ENCODE measurements around the gene ITGBL1.
A peak's percentile ranks its signal among the peaks of the same experiment; 100 is the strongest.

The ITGBL1 gene

DNA sequence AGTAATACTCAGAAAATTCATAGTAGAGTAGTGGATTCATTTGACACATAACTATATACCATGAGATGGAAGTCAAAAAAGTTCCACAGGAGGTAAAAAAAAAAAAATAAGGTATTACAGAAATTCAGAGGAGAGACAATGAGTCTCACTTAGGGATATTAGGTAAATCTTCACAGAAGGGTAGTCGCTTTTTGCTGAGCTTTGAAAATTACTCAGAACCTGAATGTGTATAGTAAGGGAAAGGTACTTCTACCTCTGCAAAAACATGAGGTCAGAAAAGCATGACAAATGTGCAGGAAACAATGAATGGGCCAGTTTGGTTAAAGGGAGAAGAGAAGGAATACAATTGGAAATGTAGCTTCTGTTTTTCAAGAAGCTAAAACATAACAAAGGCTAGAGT is 250.6 kb downstream of the ITGBL1 start:
- Histone ChIP-seq H3K27me3 (ENCODE audit: control insufficient read depth, insufficient read depth, low read length) (no peaks in the 10 kb centered on the region), H3K4me3 (ENCODE audit: low read depth, low read length) (no peak overlapping the region), H3K36me3 (ENCODE audit: control insufficient read depth, insufficient read depth, low read length) (no peaks in the 10 kb centered on the region), H3K9me3 (ENCODE audit: control insufficient read depth, insufficient read depth, low read length) (no peaks in the 10 kb centered on the region), H3K27ac (ENCODE audit: low read depth, low read length) (no peak overlapping the region), H3K9ac (ENCODE audit: low read depth, low read length) (no peak overlapping the region), H3K4me1 (ENCODE audit: control insufficient read depth, insufficient read depth, low read length) (0 out of 2 replicates have a peak, but pooled peaks cover 3% of the 10 kb centered on the region)

DNA sequence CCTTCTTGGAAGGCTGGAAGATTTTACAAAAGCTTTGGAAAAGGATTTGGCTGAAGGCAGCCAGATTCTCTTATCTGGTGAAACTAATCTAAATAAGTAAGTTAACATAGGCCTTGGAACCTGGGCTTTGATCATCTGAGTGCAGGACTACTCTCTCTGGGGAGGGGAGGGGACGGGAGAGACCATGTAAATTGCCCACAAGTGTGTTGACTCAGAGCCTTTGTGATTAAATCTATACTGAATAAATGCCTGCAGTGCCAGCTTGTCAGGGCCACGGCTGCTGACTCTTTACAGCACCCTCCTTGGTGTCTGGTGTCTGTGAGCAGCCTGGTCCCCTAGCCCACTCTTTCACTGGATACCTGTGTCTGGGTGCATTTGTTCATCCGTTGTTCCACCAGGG is 251.4 kb downstream of the ITGBL1 start:
- Histone ChIP-seq H3K4me3 (ENCODE audit: low read depth, low read length) (no peak overlapping the region), H3K9me3 (ENCODE audit: control insufficient read depth, insufficient read depth, low read length) (no peaks in the 10 kb centered on the region), H3K27me3 (ENCODE audit: control insufficient read depth, insufficient read depth, low read length) (no peaks in the 10 kb centered on the region), H3K4me1 (ENCODE audit: control insufficient read depth, insufficient read depth, low read length) (peaks cover 10% of the 10 kb centered on the region; the same call in 1 of the 2 replicates), H3K9ac (ENCODE audit: low read depth, low read length) (no peak overlapping the region), H3K36me3 (ENCODE audit: control insufficient read depth, insufficient read depth, low read length) (no peaks in the 10 kb centered on the region), H3K27ac (ENCODE audit: low read depth, low read length) (no peak overlapping the region)

DNA sequence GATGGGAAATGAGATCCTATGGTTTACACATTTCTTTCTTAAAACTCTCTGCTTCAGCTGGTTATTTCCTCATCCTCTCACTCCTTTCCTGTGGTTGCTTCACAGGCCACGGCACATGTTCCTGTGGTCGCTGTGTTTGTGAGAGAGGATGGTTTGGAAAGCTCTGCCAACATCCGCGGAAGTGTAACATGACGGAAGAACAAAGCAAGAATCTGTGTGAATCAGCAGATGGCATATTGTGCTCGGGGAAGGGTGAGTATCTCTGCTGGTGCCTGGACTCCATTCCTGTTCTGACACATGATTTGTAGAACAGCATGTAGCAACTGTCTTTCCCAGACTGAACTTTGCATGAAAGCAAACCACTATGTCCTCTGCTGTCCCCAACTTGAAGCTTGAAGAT is 254.2 kb downstream of the ITGBL1 start:
- Histone ChIP-seq H3K4me3 (ENCODE audit: low read depth, low read length) (no peak overlapping the region), H3K4me1 (ENCODE audit: control insufficient read depth, insufficient read depth, low read length) (peaks cover 10% of the 10 kb centered on the region; the same call in 1 of the 2 replicates), H3K27ac (ENCODE audit: low read depth, low read length) (no peak overlapping the region), H3K36me3 (ENCODE audit: control insufficient read depth, insufficient read depth, low read length) (no peaks in the 10 kb centered on the region), H3K9ac (ENCODE audit: low read depth, low read length) (no peak overlapping the region), H3K27me3 (ENCODE audit: control insufficient read depth, insufficient read depth, low read length) (no peaks in the 10 kb centered on the region), H3K9me3 (ENCODE audit: control insufficient read depth, insufficient read depth, low read length) (no peaks in the 10 kb centered on the region)

DNA sequence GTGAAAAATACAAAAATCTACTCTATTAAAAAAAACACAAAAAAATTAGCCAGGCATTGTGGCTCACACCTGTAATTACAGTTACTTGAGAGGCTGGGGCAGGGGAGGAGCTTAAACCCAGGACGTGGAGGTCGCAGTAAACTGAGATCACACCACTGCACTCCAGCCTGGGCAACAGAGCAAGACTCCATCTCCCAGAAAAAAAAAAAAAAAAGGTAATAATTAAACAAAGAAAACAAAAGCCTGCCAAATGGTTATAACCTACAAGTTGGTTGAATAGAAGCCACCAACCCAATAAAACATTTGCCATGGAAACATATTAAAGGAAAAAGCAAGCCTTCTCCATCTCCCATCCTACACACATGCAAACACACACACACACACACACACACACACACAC is 255.2 kb downstream of the ITGBL1 start:
- Histone ChIP-seq H3K27me3 (ENCODE audit: control insufficient read depth, insufficient read depth, low read length) (no peaks in the 10 kb centered on the region), H3K27ac (ENCODE audit: low read depth, low read length) (no peak overlapping the region), H3K36me3 (ENCODE audit: control insufficient read depth, insufficient read depth, low read length) (no peaks in the 10 kb centered on the region), H3K4me1 (ENCODE audit: control insufficient read depth, insufficient read depth, low read length) (peaks cover 10% of the 10 kb centered on the region; the same call in 1 of the 2 replicates), H3K4me3 (ENCODE audit: low read depth, low read length) (no peak overlapping the region), H3K9ac (ENCODE audit: low read depth, low read length) (no peak overlapping the region), H3K9me3 (ENCODE audit: control insufficient read depth, insufficient read depth, low read length) (no peaks in the 10 kb centered on the region)

DNA sequence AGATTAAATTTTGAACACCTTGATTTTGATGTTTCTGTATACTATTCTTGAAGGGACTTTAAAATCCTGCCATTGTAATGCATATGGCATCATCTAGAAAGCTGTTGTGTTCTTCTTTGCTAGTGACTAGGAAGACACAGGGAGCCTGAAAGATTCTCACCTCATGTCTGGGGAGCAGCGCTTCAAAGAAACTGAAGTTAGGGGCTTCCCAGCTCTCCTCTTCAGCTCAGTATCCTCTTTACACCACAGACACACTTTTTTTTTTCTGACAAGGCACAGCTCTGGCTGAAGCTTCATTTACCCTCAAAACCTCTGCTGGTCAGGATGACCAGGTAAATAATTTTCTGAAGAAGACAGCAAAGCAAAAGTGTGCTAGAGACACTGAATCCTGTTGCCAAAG is 255.6 kb downstream of the ITGBL1 start:
- Histone ChIP-seq H3K36me3 (ENCODE audit: control insufficient read depth, insufficient read depth, low read length) (no peaks in the 10 kb centered on the region), H3K9me3 (ENCODE audit: control insufficient read depth, insufficient read depth, low read length) (no peaks in the 10 kb centered on the region), H3K4me3 (ENCODE audit: low read depth, low read length) (no peak overlapping the region), H3K27me3 (ENCODE audit: control insufficient read depth, insufficient read depth, low read length) (no peaks in the 10 kb centered on the region), H3K27ac (ENCODE audit: low read depth, low read length) (peak overlapping the region; percentile 70), H3K9ac (ENCODE audit: low read depth, low read length) (no peak overlapping the region), H3K4me1 (ENCODE audit: control insufficient read depth, insufficient read depth, low read length) (peaks cover 10% of the 10 kb centered on the region; the same call in 1 of the 2 replicates)

DNA sequence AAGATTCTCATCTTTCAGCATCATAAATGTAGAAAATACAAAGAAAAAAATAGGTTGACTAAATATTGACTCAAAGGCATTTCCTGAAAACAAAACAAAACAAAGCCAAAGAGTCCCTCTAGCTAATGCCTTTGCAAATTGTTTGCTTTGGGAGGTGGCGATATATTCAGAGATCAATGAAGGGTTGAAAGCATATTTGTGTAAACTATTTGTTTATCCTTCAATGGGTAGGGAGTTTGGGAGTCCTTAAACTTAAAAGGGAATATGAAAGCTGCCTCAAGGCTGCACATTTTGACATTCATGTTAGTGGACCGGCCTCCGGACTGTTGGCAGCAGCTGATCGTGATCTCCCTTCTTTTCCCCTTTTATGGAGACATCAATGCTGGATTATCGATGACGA is 257.5 kb downstream of the ITGBL1 start:
- Histone ChIP-seq H3K27me3 (ENCODE audit: control insufficient read depth, insufficient read depth, low read length) (no peaks in the 10 kb centered on the region), H3K9ac (ENCODE audit: low read depth, low read length) (no peak overlapping the region), H3K9me3 (ENCODE audit: control insufficient read depth, insufficient read depth, low read length) (no peaks in the 10 kb centered on the region), H3K36me3 (ENCODE audit: control insufficient read depth, insufficient read depth, low read length) (no peaks in the 10 kb centered on the region), H3K4me3 (ENCODE audit: low read depth, low read length) (no peak overlapping the region), H3K4me1 (ENCODE audit: control insufficient read depth, insufficient read depth, low read length) (peaks cover 8% of the 10 kb centered on the region; the same call in 1 of the 2 replicates), H3K27ac (ENCODE audit: low read depth, low read length) (no peak overlapping the region)

DNA sequence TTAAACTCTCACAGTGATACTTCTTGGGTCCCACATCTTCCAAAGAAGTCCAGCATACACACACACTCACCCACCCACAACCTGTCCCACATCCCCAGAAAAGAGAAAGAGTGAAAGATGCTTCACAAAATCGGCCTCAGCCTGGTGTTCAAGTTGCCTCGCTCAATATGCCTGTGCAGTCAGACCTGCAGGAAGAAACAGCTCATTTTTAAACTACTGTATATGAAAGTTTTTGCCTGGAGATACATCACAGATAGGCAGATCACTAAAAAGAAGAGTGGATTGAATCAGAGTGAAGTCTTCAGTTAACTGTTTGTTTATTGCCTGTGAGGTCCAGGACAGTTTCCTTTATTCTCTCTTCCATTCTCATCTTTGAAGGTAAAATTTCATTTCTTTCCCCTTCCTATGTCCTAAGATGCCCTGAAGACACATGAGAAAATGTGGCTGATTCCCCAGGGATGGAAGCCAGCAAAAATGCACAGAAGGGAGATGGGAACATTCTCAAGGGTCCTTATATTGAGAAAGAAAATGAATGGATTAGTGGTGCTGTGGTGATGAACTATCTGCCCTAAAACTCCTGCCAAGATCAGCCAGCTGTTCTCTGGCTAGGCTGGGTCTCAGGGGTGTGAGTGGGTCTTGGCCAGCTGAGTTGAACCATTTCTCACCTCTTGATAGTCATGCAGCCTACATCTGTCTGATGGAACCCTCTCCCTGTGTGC is 259.0 kb downstream of the ITGBL1 start:
- Histone ChIP-seq H3K9ac (ENCODE audit: low read depth, low read length) (no peak overlapping the region), H3K9me3 (ENCODE audit: control insufficient read depth, insufficient read depth, low read length) (no peaks in the 10 kb centered on the region), H3K27me3 (ENCODE audit: control insufficient read depth, insufficient read depth, low read length) (no peaks in the 10 kb centered on the region), H3K36me3 (ENCODE audit: control insufficient read depth, insufficient read depth, low read length) (no peaks in the 10 kb centered on the region), H3K4me3 (ENCODE audit: low read depth, low read length) (no peak overlapping the region), H3K4me1 (ENCODE audit: control insufficient read depth, insufficient read depth, low read length) (peaks cover 8% of the 10 kb centered on the region; the same call in 1 of the 2 replicates), H3K27ac (ENCODE audit: low read depth, low read length) (no peak overlapping the region)

DNA sequence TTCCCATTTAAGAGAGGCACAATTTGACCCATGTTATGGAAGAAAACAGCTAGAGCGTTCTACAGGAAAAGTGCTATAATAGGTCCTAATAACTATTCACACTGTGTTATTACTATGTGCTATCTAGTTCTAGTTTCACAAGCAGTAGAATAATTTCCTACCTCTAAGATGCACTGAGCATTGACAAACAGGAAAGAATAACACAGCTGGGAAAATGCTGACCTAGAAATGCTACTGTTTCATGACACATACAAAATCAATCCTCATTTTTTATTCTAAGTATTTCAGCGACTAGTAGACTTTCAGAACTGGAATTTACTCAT is 259.5 kb downstream of the ITGBL1 start:
- Histone ChIP-seq H3K4me3 (ENCODE audit: low read depth, low read length) (no peak overlapping the region), H3K9me3 (ENCODE audit: control insufficient read depth, insufficient read depth, low read length) (no peaks in the 10 kb centered on the region), H3K27me3 (ENCODE audit: control insufficient read depth, insufficient read depth, low read length) (no peaks in the 10 kb centered on the region), H3K36me3 (ENCODE audit: control insufficient read depth, insufficient read depth, low read length) (no peaks in the 10 kb centered on the region), H3K9ac (ENCODE audit: low read depth, low read length) (no peak overlapping the region), H3K4me1 (ENCODE audit: control insufficient read depth, insufficient read depth, low read length) (peaks cover 8% of the 10 kb centered on the region; the same call in 1 of the 2 replicates), H3K27ac (ENCODE audit: low read depth, low read length) (no peak overlapping the region)

DNA sequence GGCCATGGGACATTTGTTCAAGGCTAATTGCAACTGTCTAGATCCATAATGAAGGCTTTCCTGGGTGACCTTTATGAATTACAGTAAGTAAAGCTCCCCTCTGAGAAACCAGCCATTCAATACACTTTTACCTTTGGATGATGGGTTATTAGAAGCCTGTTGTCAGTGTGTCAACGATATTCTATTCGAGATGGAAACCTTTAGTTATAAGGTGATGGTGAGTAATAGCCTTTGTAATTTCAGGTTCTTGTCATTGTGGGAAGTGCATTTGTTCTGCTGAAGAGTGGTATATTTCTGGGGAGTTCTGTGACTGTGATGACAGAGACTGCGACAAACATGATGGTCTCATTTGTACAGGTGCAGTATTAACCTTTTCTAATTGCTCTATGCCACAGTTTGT is 261.7 kb downstream of the ITGBL1 start:
- Histone ChIP-seq H3K9ac (ENCODE audit: low read depth, low read length) (no peak overlapping the region), H3K4me1 (ENCODE audit: control insufficient read depth, insufficient read depth, low read length) (no peaks in the 10 kb centered on the region), H3K27ac (ENCODE audit: low read depth, low read length) (no peak overlapping the region), H3K27me3 (ENCODE audit: control insufficient read depth, insufficient read depth, low read length) (no peaks in the 10 kb centered on the region), H3K9me3 (ENCODE audit: control insufficient read depth, insufficient read depth, low read length) (no peaks in the 10 kb centered on the region), H3K4me3 (ENCODE audit: low read depth, low read length) (no peak overlapping the region), H3K36me3 (ENCODE audit: control insufficient read depth, insufficient read depth, low read length) (no peaks in the 10 kb centered on the region)

DNA sequence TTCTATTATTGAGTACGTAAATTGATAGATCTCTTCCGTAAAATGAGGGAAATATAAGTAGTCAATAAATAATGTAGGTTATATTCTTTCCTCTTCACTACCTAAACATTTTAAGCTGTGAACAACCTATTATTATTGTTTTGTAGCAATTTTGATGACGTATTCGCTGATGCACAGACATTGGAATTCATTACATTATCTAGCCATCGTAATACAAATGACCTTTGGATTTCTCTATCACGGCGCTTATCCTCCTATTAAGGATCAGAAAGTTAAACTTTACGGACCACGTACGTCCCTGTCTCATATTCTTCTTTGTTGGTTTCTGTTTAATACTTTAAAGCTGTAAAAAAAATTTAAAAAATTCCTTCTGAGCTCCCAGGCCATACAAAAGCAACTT is 264.9 kb downstream of the ITGBL1 start:
- no peak overlapping the region for H3K4me3 ChIP-seq (ENCODE audit: low read depth, low read length)
- no peaks in the 10 kb centered on the region for H3K9me3 ChIP-seq (ENCODE audit: control insufficient read depth, insufficient read depth, low read length)
- no peaks in the 10 kb centered on the region for H3K36me3 ChIP-seq (ENCODE audit: control insufficient read depth, insufficient read depth, low read length)
- H3K4me1 ChIP-seq (ENCODE audit: control insufficient read depth, insufficient read depth, low read length) = no peaks in the 10 kb centered on the region
- H3K9ac ChIP-seq (ENCODE audit: low read depth, low read length) = no peak overlapping the region
- H3K27ac ChIP-seq (ENCODE audit: low read depth, low read length) = no peak overlapping the region
- H3K27me3 ChIP-seq (ENCODE audit: control insufficient read depth, insufficient read depth, low read length) = no peaks in the 10 kb centered on the region

DNA sequence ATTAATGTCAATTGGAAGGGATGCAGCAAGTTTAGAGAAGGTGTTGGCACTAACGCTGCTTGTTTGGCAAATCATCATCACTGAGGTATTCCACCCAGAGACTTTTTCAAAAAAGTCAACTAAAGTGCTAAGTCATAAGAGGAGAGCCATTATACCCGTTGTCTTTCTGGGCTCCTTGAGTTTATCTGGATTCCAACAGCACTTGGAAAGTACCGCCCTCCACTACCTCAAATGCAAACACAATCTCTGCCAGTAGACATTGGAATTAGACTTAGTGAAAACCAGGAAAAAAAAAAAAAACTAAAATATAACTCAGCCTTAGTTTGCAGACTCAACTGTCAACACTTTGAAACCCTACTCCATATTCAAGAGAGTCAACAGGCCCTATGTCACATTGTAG is 266.0 kb downstream of the ITGBL1 start:
- Histone ChIP-seq H3K27me3 (ENCODE audit: control insufficient read depth, insufficient read depth, low read length) (no peaks in the 10 kb centered on the region), H3K36me3 (ENCODE audit: control insufficient read depth, insufficient read depth, low read length) (no peaks in the 10 kb centered on the region), H3K4me1 (ENCODE audit: control insufficient read depth, insufficient read depth, low read length) (no peaks in the 10 kb centered on the region)

More for the DNA sequence above, 266.0 kb downstream of the ITGBL1 start:
- Histone ChIP-seq H3K9me3 (ENCODE audit: control insufficient read depth, insufficient read depth, low read length) (no peaks in the 10 kb centered on the region), H3K9ac (ENCODE audit: low read depth, low read length) (no peak overlapping the region), H3K4me3 (ENCODE audit: low read depth, low read length) (no peak overlapping the region), H3K27ac (ENCODE audit: low read depth, low read length) (no peak overlapping the region)

All from HUES48 (cell line).